Measurements from ENCODE around the gene ST6GAL2.

ST6GAL2 gene

DNA sequence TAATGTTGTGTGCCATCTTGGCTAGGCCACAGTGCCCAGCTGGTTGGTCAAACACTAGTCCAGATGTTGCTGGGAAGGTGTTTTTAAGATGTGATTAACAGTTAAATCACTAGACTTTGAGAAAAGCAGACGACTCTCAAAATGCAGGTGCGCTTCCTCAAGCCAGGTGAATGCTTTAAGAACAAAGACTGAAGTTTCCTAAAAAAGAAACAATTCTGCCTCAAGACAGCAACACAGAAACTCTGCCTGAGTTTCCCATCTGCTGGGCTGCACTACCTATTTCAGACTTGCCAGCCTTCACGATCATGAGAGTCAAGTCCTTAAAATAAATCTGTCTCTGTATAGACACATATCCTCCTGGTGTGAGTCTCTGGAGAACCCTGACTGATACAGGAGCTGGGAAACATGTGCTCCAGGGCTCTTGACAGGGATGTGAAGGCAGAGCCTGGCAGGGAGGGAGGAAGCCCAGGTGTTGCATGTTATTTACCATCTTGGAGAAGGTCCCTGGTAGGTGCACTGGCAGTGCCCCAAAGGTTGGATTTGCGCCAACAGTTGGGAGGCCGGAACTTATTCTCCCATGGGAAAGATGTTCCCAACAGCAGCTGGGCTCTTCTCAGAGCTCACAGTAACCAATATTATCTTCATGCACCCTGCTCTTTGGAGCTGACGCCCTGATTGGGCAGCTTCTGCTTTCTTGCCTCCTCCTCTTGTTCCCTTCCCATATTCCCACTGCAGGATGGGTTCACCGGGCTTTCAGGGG lies 43.9 kb downstream of the ST6GAL2 start:
- Histone ChIP-seq H3K9ac (no peak overlapping the region), H3K79me2 (no peaks in the 10 kb centered on the region), H2AFZ (no peak overlapping the region), H3K9me3 (ENCODE audit: control insufficient read depth, low read length) (no peaks in the 10 kb centered on the region), H3K36me3 (ENCODE audit: control insufficient read depth, insufficient read depth, low read length) (no peaks in the 10 kb centered on the region), H3K4me2 (ENCODE audit: low read length) (no peak overlapping the region), H3K27me3 (ENCODE audit: control insufficient read depth, insufficient read depth, low read length) (no peaks in the 10 kb centered on the region), H3K4me3 (ENCODE audit: low read depth, low read length) (no peak overlapping the region), H3K4me1 (peaks cover 14% of the 10 kb centered on the region), H3K27ac (no peak overlapping the region)
- TF ChIP-seq, protein P1, sequence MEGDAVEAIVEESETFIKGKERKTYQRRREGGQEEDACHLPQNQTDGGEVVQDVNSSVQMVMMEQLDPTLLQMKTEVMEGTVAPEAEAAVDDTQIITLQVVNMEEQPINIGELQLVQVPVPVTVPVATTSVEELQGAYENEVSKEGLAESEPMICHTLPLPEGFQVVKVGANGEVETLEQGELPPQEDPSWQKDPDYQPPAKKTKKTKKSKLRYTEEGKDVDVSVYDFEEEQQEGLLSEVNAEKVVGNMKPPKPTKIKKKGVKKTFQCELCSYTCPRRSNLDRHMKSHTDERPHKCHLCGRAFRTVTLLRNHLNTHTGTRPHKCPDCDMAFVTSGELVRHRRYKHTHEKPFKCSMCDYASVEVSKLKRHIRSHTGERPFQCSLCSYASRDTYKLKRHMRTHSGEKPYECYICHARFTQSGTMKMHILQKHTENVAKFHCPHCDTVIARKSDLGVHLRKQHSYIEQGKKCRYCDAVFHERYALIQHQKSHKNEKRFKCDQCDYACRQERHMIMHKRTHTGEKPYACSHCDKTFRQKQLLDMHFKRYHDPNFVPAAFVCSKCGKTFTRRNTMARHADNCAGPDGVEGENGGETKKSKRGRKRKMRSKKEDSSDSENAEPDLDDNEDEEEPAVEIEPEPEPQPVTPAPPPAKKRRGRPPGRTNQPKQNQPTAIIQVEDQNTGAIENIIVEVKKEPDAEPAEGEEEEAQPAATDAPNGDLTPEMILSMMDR (IDR thresholded peaks at IDR 0.05): no peak

DNA sequence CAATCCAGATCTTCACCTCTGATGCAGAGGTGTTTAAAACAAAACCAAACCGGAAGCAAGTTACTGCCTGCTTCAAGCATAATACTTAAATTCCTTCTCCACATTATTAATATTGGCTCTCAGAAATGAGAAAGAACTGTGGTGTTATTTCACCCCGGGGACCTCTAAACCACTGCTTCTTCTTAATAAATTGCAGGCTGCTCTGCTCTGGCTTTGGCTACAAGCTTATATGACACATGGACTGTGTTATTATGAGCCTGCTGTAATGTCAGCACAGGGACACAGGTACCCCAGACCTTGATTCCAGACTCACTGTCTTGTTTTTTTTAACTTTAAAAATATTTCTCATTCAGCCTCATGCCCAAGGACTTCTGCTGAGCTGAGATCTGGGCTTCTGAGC lies 45.1 kb downstream of the ST6GAL2 start:
- Histone ChIP-seq H3K4me1 (peaks cover 14% of the 10 kb centered on the region), H3K4me2 (ENCODE audit: low read length) (peak overlapping the region; percentile 30), H3K79me2 (no peaks in the 10 kb centered on the region), H3K27ac (no peak overlapping the region), H2AFZ (peak overlapping the region; percentile 68), H3K36me3 (ENCODE audit: control insufficient read depth, insufficient read depth, low read length) (no peaks in the 10 kb centered on the region), H3K27me3 (ENCODE audit: control insufficient read depth, insufficient read depth, low read length) (no peaks in the 10 kb centered on the region), H3K4me3 (ENCODE audit: low read depth, low read length) (no peak overlapping the region), H3K9me3 (ENCODE audit: control insufficient read depth, low read length) (no peaks in the 10 kb centered on the region), H3K9ac (no peak overlapping the region)
- TF ChIP-seq, protein P1 (IDR thresholded peaks at IDR 0.05): no peak

DNA sequence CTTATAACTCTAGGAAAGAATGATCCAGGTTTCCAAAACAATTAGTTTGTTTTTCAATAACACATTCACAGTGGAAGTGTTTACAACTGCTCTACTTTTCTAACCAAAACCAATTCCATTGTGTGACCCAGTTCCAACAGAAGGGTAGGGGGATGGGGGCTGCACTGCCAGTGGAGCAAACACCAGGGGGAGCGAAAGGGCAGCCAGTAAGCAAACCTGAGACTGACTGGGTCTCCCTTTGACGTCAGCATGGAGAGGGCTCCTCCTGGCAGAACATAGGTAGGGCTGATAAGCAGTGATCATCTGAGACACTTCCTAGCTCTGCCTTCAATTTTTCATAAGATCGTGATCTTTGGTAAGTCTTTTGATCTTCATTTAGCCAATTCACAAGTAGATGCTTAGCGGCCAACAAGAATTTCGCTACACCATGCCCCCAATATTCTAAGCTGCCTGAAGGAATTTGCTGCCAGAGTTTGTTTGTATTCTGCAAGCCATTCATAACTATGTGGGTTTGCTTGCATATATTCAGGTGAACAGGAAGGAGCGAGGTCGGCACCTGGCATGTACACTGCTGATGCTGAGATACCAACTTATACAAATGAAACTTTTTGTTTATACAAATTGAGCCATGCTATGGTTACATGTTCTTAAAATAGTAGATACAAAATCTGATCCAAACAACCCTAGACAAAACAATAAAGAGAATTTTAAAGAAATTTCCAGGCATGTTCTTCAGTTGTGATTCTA lies 45.9 kb downstream of the ST6GAL2 start:
- TF ChIP-seq, protein P1 (IDR thresholded peaks at IDR 0.05): peak; percentile 62
- no peaks in the 10 kb centered on the region for H3K36me3 ChIP-seq (ENCODE audit: control insufficient read depth, insufficient read depth, low read length)
- H3K4me1 ChIP-seq: peaks cover 14% of the 10 kb centered on the region
- no peaks in the 10 kb centered on the region for H3K79me2 ChIP-seq
- H2AFZ ChIP-seq: peak overlapping the region; percentile 68
- no peaks in the 10 kb centered on the region for H3K9me3 ChIP-seq (ENCODE audit: control insufficient read depth, low read length)
- no peaks in the 10 kb centered on the region for H3K27me3 ChIP-seq (ENCODE audit: control insufficient read depth, insufficient read depth, low read length)
- H3K4me2 ChIP-seq (ENCODE audit: low read length): peak overlapping the region; percentile 30
- H3K4me3 ChIP-seq (ENCODE audit: low read depth, low read length): peak overlapping the region; percentile 0
- peak overlapping the region; percentile 22 for H3K27ac ChIP-seq
- no peak overlapping the region for H3K9ac ChIP-seq

DNA sequence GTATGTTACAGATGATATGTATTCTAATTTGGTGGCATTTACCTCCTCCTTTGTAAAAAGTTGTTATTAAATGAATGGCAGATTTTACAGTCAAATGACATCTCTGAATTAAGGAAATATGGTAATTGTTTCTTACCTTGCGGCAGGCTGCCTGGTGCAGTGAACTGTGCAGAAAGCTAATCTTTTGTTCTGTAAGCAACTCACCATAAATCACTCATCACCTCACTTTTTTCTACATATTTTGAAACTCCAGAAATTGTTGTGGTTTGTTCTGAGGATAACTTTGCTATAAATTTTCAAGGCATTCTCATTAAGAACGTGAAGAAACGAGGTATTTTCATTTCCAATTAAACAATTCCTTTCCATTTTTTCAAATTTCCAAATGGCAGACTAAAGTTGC lies 52.7 kb downstream of the ST6GAL2 start:
- H3K27me3 ChIP-seq (ENCODE audit: control insufficient read depth, insufficient read depth, low read length): no peaks in the 10 kb centered on the region
- H3K79me2 ChIP-seq: no peaks in the 10 kb centered on the region
- no peaks in the 10 kb centered on the region for H3K4me1 ChIP-seq
- H3K9ac ChIP-seq: no peak overlapping the region
- no peak overlapping the region for H2AFZ ChIP-seq
- H3K4me2 ChIP-seq (ENCODE audit: low read length): no peak overlapping the region
- no peaks in the 10 kb centered on the region for H3K36me3 ChIP-seq (ENCODE audit: control insufficient read depth, insufficient read depth, low read length)
- H3K4me3 ChIP-seq (ENCODE audit: low read depth, low read length): no peak overlapping the region
- no peaks in the 10 kb centered on the region for H3K9me3 ChIP-seq (ENCODE audit: control insufficient read depth, low read length)
- no peak overlapping the region for H3K27ac ChIP-seq
- TF ChIP-seq, protein P1 (IDR thresholded peaks at IDR 0.05): no peak
